Activated CD8-positive, alpha-beta memory T cell treated with anti-CD3 and anti-CD28 coated beads, Interleukin-2, amount 10 ng/mL, durations not matched to agents 7 days and 5 days (primary cell): ENCODE measurements around the gene MTRR. TPM values are rescaled to one million over a fixed set of nuclear protein-coding genes. Genes with fewer than 3 reads are reported as not detected.

Experiments used
- ATAC-seq: fragments of 150-1000 bp; cut with Tn5 transposase; one replicate; pipeline ENCODE4 v1.10.0; 2021; ENCODE audit warnings: moderate library complexity
- CTCF ChIA-PET: fragments of 350-600 bp; sonication (Branson Sonifier 250); formaldehyde crosslinking; loops from one replicate; lab custom pipeline; 2021; ENCODE audit warnings: antibody characterized with exemption; lab: Charles Lee
- DNase-seq: peaks from one replicate; pipeline ENCODE4 v3.0.0-alpha.2; 2020
- H3K27ac Mint-ChIP-seq: one replicate; pipeline ENCODE4 v1.8.0; 2021; ENCODE audit warnings: mild to moderate bottlenecking, mixed read lengths
- H3K27me3 Mint-ChIP-seq: one replicate; pipeline ENCODE4 v1.8.0; 2021; ENCODE audit warnings: mixed read lengths
- H3K36me3 Mint-ChIP-seq: one replicate; pipeline ENCODE4 v1.8.0; 2021; ENCODE audit warnings: mild to moderate bottlenecking, mixed read lengths
- H3K4me1 Mint-ChIP-seq: one replicate; pipeline ENCODE4 v1.8.0; 2021; ENCODE audit warnings: mixed read lengths
- H3K4me3 Mint-ChIP-seq: one replicate; pipeline ENCODE4 v1.8.0; 2021; ENCODE audit warnings: mild to moderate bottlenecking, moderate library complexity, mixed read lengths
- H3K9me3 Mint-ChIP-seq: one replicate; pipeline ENCODE4 v1.8.0; 2022; ENCODE audit warnings: low read depth, mixed read lengths
- total RNA-seq, 2 experiments: library from RNA; stranded (reverse); gene quantifications; one replicate each; pipeline ENCODE4 v1.2.3, GENCODE V29; 2021

The MTRR gene
- total RNA-seq = 10 to 100 TPM; 46.9 to 62.4 TPM

- Mint-ChIP-seq H3K4me3 (peak within 1 kb of the TSS; percentile 89), H3K27me3 (no peaks in the 10 kb centered on the region), H3K27ac (peak within 1 kb of the TSS; percentile 87), H3K36me3 (peaks cover 43% of the 10 kb centered on the region), H3K9me3 (no peaks in the 10 kb centered on the region), H3K4me1 (peaks cover 61% of the 10 kb centered on the region)
- DNase-seq (peak; percentile 94), ATAC-seq (peak; percentile 98)
- CTCF ChIA-PET = interaction anchor here (0.9 to 9.7 kb wide), 7 partner anchors 8 to 1039 kb away, joined by 3 to 69 read pairs (median 5); no protein-coding TSS in a partner anchor
These were observed at the start of gene MTRR, which contains the start of gene FASTKD3 for GRCh38 chr5:7868773-7869473. MTRR (plus strand) TSS chr5:7869148; CDS start chr5:7870795, 1,647 bp downstream. FASTKD3 (minus strand) TSS chr5:7869031; CDS start chr5:7868083, 948 bp downstream.

GRCh38 chr5:7822449-7822848 is 46.5 kb upstream of the MTRR start:
- no peaks in the 10 kb centered on the region for H3K9me3 Mint-ChIP-seq
- H3K27ac Mint-ChIP-seq = no peak overlapping the region
- H3K4me3 Mint-ChIP-seq = no peak overlapping the region
- H3K4me1 Mint-ChIP-seq = no peaks in the 10 kb centered on the region
- H3K27me3 Mint-ChIP-seq = peaks cover 13% of the 10 kb centered on the region
- no peaks in the 10 kb centered on the region for H3K36me3 Mint-ChIP-seq
- ATAC-seq (no peak), DNase-seq (no peak)
- CTCF ChIA-PET = no interaction called here

- CTCF ChIA-PET = no interaction called here
- H3K9me3 Mint-ChIP-seq = no peaks in the 10 kb centered on the region
- H3K27ac Mint-ChIP-seq = no peak overlapping the region
- H3K4me1 Mint-ChIP-seq = no peaks in the 10 kb centered on the region
- H3K36me3 Mint-ChIP-seq = no peaks in the 10 kb centered on the region
- DNase-seq = no peak
- no peak overlapping the region for H3K4me3 Mint-ChIP-seq
- peaks cover 13% of the 10 kb centered on the region for H3K27me3 Mint-ChIP-seq
- no peak for ATAC-seq
These were observed 45.4 kb upstream of the MTRR start for GRCh38 chr5:7823594-7823993.

GRCh38 chr5:7824995-7825394 is 44.0 kb upstream of the MTRR start:
- no peak overlapping the region for H3K27ac Mint-ChIP-seq
- H3K36me3 Mint-ChIP-seq = no peaks in the 10 kb centered on the region
- no peak for ATAC-seq
- no peaks in the 10 kb centered on the region for H3K9me3 Mint-ChIP-seq
- DNase-seq = no peak
- no peak overlapping the region for H3K4me3 Mint-ChIP-seq
- CTCF ChIA-PET = no interaction called here
- H3K4me1 Mint-ChIP-seq = no peaks in the 10 kb centered on the region
- peaks cover 15% of the 10 kb centered on the region for H3K27me3 Mint-ChIP-seq

GRCh38 chr5:7825630-7826029 is 43.3 kb upstream of the MTRR start:
- H3K27me3 Mint-ChIP-seq = peaks cover 15% of the 10 kb centered on the region
- H3K36me3 Mint-ChIP-seq = no peaks in the 10 kb centered on the region
- H3K9me3 Mint-ChIP-seq = no peaks in the 10 kb centered on the region
- CTCF ChIA-PET = no interaction called here
- H3K4me1 Mint-ChIP-seq = no peaks in the 10 kb centered on the region
- ATAC-seq (no peak), DNase-seq (no peak)
- no peak overlapping the region for H3K4me3 Mint-ChIP-seq
- H3K27ac Mint-ChIP-seq = no peak overlapping the region

- no peak overlapping the region for H3K4me3 Mint-ChIP-seq
- CTCF ChIA-PET = no interaction called here
- no peaks in the 10 kb centered on the region for H3K9me3 Mint-ChIP-seq
- no peaks in the 10 kb centered on the region for H3K4me1 Mint-ChIP-seq
- no peak for DNase-seq
- no peak for ATAC-seq
- peaks cover 18% of the 10 kb centered on the region for H3K27me3 Mint-ChIP-seq
- no peak overlapping the region for H3K27ac Mint-ChIP-seq
- H3K36me3 Mint-ChIP-seq = no peaks in the 10 kb centered on the region
These were observed 41.3 kb upstream of the MTRR start for GRCh38 chr5:7827610-7828009.

GRCh38 chr5:7828269-7828668 is 40.7 kb upstream of the MTRR start:
- CTCF ChIA-PET = no interaction called here
- Mint-ChIP-seq H3K27me3 (peaks cover 13% of the 10 kb centered on the region), H3K27ac (no peak overlapping the region), H3K4me3 (no peak overlapping the region), H3K9me3 (no peaks in the 10 kb centered on the region), H3K4me1 (no peaks in the 10 kb centered on the region), H3K36me3 (no peaks in the 10 kb centered on the region)
- no peak for ATAC-seq
- no peak for DNase-seq

- no peak overlapping the region for H3K27ac Mint-ChIP-seq
- no peaks in the 10 kb centered on the region for H3K36me3 Mint-ChIP-seq
- H3K4me1 Mint-ChIP-seq = no peaks in the 10 kb centered on the region
- no peak overlapping the region for H3K4me3 Mint-ChIP-seq
- no peak for ATAC-seq
- no peak for DNase-seq
- peaks cover 8% of the 10 kb centered on the region for H3K27me3 Mint-ChIP-seq
- CTCF ChIA-PET = no interaction called here
- peaks cover 3% of the 10 kb centered on the region for H3K9me3 Mint-ChIP-seq
These were observed 34.0 kb upstream of the MTRR start for GRCh38 chr5:7834982-7835381.

- no peaks in the 10 kb centered on the region for H3K4me1 Mint-ChIP-seq
- no peak for DNase-seq
- no peaks in the 10 kb centered on the region for H3K36me3 Mint-ChIP-seq
- ATAC-seq = no peak
- CTCF ChIA-PET = no interaction called here
- H3K9me3 Mint-ChIP-seq = peaks cover 3% of the 10 kb centered on the region
- peaks cover 6% of the 10 kb centered on the region for H3K27me3 Mint-ChIP-seq
- no peak overlapping the region for H3K27ac Mint-ChIP-seq
- H3K4me3 Mint-ChIP-seq = no peak overlapping the region
These were observed 31.5 kb upstream of the MTRR start for GRCh38 chr5:7837403-7837802.

GRCh38 chr5:7842531-7842930 is 26.4 kb upstream of the MTRR start:
- CTCF ChIA-PET = no interaction called here
- H3K27ac Mint-ChIP-seq = no peak overlapping the region
- no peaks in the 10 kb centered on the region for H3K36me3 Mint-ChIP-seq
- no peaks in the 10 kb centered on the region for H3K4me1 Mint-ChIP-seq
- DNase-seq (no peak), ATAC-seq (no peak)
- peaks cover 34% of the 10 kb centered on the region for H3K27me3 Mint-ChIP-seq
- H3K4me3 Mint-ChIP-seq = no peak overlapping the region
- H3K9me3 Mint-ChIP-seq = no peaks in the 10 kb centered on the region

- H3K27me3 Mint-ChIP-seq = peaks cover 55% of the 10 kb centered on the region
- no peaks in the 10 kb centered on the region for H3K9me3 Mint-ChIP-seq
- peaks cover under 1% of the 10 kb centered on the region for H3K4me1 Mint-ChIP-seq
- DNase-seq (no peak), ATAC-seq (no peak)
- CTCF ChIA-PET = interaction anchor here (1.5 kb wide), 1 partner anchor 12 kb away, joined by 5 read pairs; no protein-coding TSS in a partner anchor
- no peak overlapping the region for H3K4me3 Mint-ChIP-seq
- no peaks in the 10 kb centered on the region for H3K36me3 Mint-ChIP-seq
- no peak overlapping the region for H3K27ac Mint-ChIP-seq
These were observed 24.0 kb upstream of the MTRR start for GRCh38 chr5:7844901-7845300.

GRCh38 chr5:7845557-7845956 is 23.4 kb upstream of the MTRR start:
- ATAC-seq = no peak
- Mint-ChIP-seq H3K4me1 (peaks cover 3% of the 10 kb centered on the region), H3K9me3 (no peaks in the 10 kb centered on the region), H3K4me3 (no peak overlapping the region), H3K27me3 (peaks cover 59% of the 10 kb centered on the region), H3K27ac (no peak overlapping the region), H3K36me3 (no peaks in the 10 kb centered on the region)
- CTCF ChIA-PET = interaction anchor here (1.5 kb wide), 1 partner anchor 11 kb away, joined by 5 read pairs; no protein-coding TSS in a partner anchor
- no peak for DNase-seq

GRCh38 chr5:7846327-7846726 is 22.6 kb upstream of the MTRR start:
- no peak for DNase-seq
- CTCF ChIA-PET = interaction anchor here (1.5 kb wide), 1 partner anchor 10 kb away, joined by 5 read pairs; no protein-coding TSS in a partner anchor
- H3K27me3 Mint-ChIP-seq = peaks cover 62% of the 10 kb centered on the region
- H3K27ac Mint-ChIP-seq = no peak overlapping the region
- H3K4me1 Mint-ChIP-seq = peaks cover 6% of the 10 kb centered on the region
- no peaks in the 10 kb centered on the region for H3K9me3 Mint-ChIP-seq
- H3K36me3 Mint-ChIP-seq = no peaks in the 10 kb centered on the region
- ATAC-seq = no peak
- H3K4me3 Mint-ChIP-seq = no peak overlapping the region

- ATAC-seq = no peak
- CTCF ChIA-PET = no interaction called here
- no peak overlapping the region for H3K27ac Mint-ChIP-seq
- H3K4me1 Mint-ChIP-seq = peaks cover 19% of the 10 kb centered on the region
- H3K4me3 Mint-ChIP-seq = no peak overlapping the region
- no peak for DNase-seq
- H3K27me3 Mint-ChIP-seq = peaks cover 67% of the 10 kb centered on the region
- no peaks in the 10 kb centered on the region for H3K9me3 Mint-ChIP-seq
- H3K36me3 Mint-ChIP-seq = peaks cover 1% of the 10 kb centered on the region
These were observed 20.7 kb upstream of the MTRR start for GRCh38 chr5:7848296-7848695.
